MM.1S (cell line): ENCODE measurements around the gene NUDC.

Source experiments
- DNase-seq: peaks from one replicate; pipeline ENCODE4 v3.0.0-alpha.2; 2015
- H2AFZ ChIP-seq: fragments of 300-600 bp; sonication (generic); 2 replicates; pipeline ENCODE4 v1.6.0; 2016; ENCODE audit warnings: antibody characterized with exemption, low read length
- H3F3A ChIP-seq: fragments of 300-600 bp; sonication (generic); 2 replicates; pipeline ENCODE4 v1.6.1; 2016; ENCODE audit warnings: mild to moderate bottlenecking, antibody characterized with exemption, low read length, moderate library complexity, mixed read lengths; ENCODE audit not compliant: insufficient read depth
- H3K27ac ChIP-seq: fragments of 300-600 bp; sonication (generic); 2 replicates; pipeline ENCODE4 v1.5.1; 2016; ENCODE audit warnings: mild to moderate bottlenecking, low read length
- H3K27me3 ChIP-seq: fragments of 300-600 bp; sonication (generic); replicated peaks from 2 replicates; pipeline ENCODE4 v1.6.0; 2016; ENCODE audit warnings: low read length; ENCODE audit not compliant: insufficient read depth
- H3K36me3 ChIP-seq: fragments of 300-600 bp; sonication (generic); replicated peaks from 2 replicates; pipeline ENCODE4 v1.6.1; 2016; ENCODE audit warnings: mild to moderate bottlenecking, low read length, mixed read lengths; ENCODE audit not compliant: insufficient read depth
- H3K4me1 ChIP-seq: fragments of 300-600 bp; sonication (generic); 2 replicates; pipeline ENCODE4 v1.6.1; 2016; ENCODE audit warnings: low read length, mixed read lengths
- H3K4me2 ChIP-seq: fragments of 300-600 bp; sonication (generic); 2 replicates; pipeline ENCODE4 v1.6.0; 2016; ENCODE audit warnings: low read depth, low read length
- H3K4me3 ChIP-seq: fragments of 300-600 bp; sonication (generic); 2 replicates; pipeline ENCODE4 v1.5.1; 2016; ENCODE audit warnings: low read length, mixed read lengths
- H3K79me2 ChIP-seq: fragments of 300-600 bp; sonication (generic); 2 replicates; pipeline ENCODE4 v1.6.1; 2016; ENCODE audit warnings: mixed run types, low read length, mixed read lengths
- H3K9ac ChIP-seq: fragments of 300-600 bp; sonication (generic); 2 replicates; pipeline ENCODE4 v1.6.1; 2016; ENCODE audit warnings: low read length, mixed read lengths
- H3K9me2 ChIP-seq: fragments of 300-600 bp; sonication (generic); replicated peaks from 2 replicates; pipeline ENCODE4 v1.6.1; 2016; ENCODE audit warnings: mild to moderate bottlenecking, low read length, mixed read lengths; ENCODE audit not compliant: insufficient read depth
- H3K9me3 ChIP-seq: fragments of 300-600 bp; sonication (generic); replicated peaks from 2 replicates; pipeline ENCODE4 v1.6.1; 2016; ENCODE audit warnings: mild to moderate bottlenecking, low read length, mixed read lengths; ENCODE audit not compliant: insufficient read depth
- H4K20me1 ChIP-seq: fragments of 300-600 bp; sonication (generic); 2 replicates; pipeline ENCODE4 v1.6.1; 2016; ENCODE audit warnings: mild to moderate bottlenecking, low read length, moderate library complexity, mixed read lengths; ENCODE audit not compliant: insufficient read depth
- EZH2 ChIP-seq: fragments of 300-600 bp; sonication (generic); optimal IDR thresholded peaks from 2 replicates; pipeline ENCODE3; 2017; ENCODE audit warnings: low read depth, mild to moderate bottlenecking, antibody characterized with exemption, low read length, mixed read lengths
- EZH2phosphoT487 ChIP-seq: fragments of 300-600 bp; sonication (generic); IDR thresholded peaks from 2 replicates; pipeline ENCODE4 v1.6.1; 2018; ENCODE audit warnings: antibody characterized with exemption, low read length
- TF ChIP-seq, protein P1 (sequence below): fragments of 300-600 bp; sonication (generic); IDR thresholded peaks from 2 replicates; pipeline ENCODE4 v1.5.1; 2016; ENCODE audit warnings: antibody characterized with exemption, low read length, mixed read lengths

NUDC gene

DNA sequence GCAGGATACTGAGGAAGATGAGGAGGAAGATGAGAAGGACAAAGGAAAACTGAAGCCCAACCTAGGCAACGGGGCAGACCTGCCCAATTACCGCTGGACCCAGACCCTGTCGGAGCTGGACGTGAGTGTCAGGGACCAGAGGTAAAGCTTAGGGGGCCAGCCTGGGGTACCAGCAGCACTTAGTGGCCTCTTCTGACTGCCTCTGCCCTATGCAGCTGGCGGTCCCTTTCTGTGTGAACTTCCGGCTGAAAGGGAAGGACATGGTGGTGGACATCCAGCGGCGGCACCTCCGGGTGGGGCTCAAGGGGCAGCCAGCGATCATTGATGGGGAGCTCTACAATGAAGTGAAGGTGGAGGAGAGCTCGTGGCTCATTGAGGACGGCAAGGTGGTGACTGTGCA, 21.1 kb downstream of the NUDC start:
- no peak overlapping the region for H3K9ac ChIP-seq
- no peak overlapping the region for H3K4me3 ChIP-seq
- no peak overlapping the region for H3K4me2 ChIP-seq
- H3K9me3 ChIP-seq, result no peaks in the 10 kb centered on the region
- no peaks in the 10 kb centered on the region for H3K27me3 ChIP-seq
- H3K4me1 ChIP-seq, result no peaks in the 10 kb centered on the region
- no peaks in the 10 kb centered on the region for H3K9me2 ChIP-seq
- H3K27ac ChIP-seq, result no peak overlapping the region
- no peak overlapping the region for H2AFZ ChIP-seq
- H3K79me2 ChIP-seq, result peaks cover 22% of the 10 kb centered on the region
- H4K20me1 ChIP-seq, result no peaks in the 10 kb centered on the region
- H3F3A ChIP-seq, result no peaks in the 10 kb centered on the region
- TF ChIP-seq EZH2, result no peak
- TF ChIP-seq, protein P1, sequence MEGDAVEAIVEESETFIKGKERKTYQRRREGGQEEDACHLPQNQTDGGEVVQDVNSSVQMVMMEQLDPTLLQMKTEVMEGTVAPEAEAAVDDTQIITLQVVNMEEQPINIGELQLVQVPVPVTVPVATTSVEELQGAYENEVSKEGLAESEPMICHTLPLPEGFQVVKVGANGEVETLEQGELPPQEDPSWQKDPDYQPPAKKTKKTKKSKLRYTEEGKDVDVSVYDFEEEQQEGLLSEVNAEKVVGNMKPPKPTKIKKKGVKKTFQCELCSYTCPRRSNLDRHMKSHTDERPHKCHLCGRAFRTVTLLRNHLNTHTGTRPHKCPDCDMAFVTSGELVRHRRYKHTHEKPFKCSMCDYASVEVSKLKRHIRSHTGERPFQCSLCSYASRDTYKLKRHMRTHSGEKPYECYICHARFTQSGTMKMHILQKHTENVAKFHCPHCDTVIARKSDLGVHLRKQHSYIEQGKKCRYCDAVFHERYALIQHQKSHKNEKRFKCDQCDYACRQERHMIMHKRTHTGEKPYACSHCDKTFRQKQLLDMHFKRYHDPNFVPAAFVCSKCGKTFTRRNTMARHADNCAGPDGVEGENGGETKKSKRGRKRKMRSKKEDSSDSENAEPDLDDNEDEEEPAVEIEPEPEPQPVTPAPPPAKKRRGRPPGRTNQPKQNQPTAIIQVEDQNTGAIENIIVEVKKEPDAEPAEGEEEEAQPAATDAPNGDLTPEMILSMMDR, result no peak
- no peak for TF ChIP-seq EZH2phosphoT487
- H3K36me3 ChIP-seq, result no peaks in the 10 kb centered on the region
- no peak for DNase-seq

GRCh38 chr1:26945138-26945537, 23.6 kb downstream of the NUDC start:
- no peak overlapping the region for H3K27ac ChIP-seq
- DNase-seq, result no peak
- no peak overlapping the region for H3K9ac ChIP-seq
- no peaks in the 10 kb centered on the region for H3K27me3 ChIP-seq
- H3K4me2 ChIP-seq, result no peak overlapping the region
- H3K4me3 ChIP-seq, result no peak overlapping the region
- H3K36me3 ChIP-seq, result no peaks in the 10 kb centered on the region
- H3F3A ChIP-seq, result 0 out of 2 replicates have a peak, but pooled peaks cover 2% of the 10 kb centered on the region
- no peaks in the 10 kb centered on the region for H3K9me3 ChIP-seq
- no peaks in the 10 kb centered on the region for H3K9me2 ChIP-seq
- no peaks in the 10 kb centered on the region for H3K79me2 ChIP-seq
- H3K4me1 ChIP-seq, result no peaks in the 10 kb centered on the region
- TF ChIP-seq EZH2 (no peak), EZH2phosphoT487 (no peak)
- TF ChIP-seq, protein P1, result no peak
- no peak overlapping the region for H2AFZ ChIP-seq
- no peaks in the 10 kb centered on the region for H4K20me1 ChIP-seq

DNA sequence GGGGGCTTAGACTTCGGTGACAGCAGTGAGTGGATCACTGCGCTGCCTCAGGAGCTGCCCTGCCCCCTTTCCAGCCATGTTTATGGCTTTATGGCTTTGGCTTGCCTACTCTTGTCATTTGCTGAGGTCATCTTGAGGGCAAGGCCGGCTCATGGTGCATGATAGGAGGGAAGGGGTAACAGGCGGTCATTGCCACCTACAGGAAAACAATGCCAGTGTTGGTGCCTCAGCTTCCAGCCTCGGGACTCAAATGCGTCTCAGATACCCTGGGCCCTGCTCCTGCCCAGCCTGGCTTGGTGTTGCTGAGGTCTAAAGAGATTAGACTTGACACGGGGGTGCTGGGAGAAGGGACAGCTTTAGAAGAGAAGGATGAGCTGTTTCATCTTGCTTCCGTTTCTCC, 24.2 kb downstream of the NUDC start:
- TF ChIP-seq EZH2phosphoT487, result no peak
- TF ChIP-seq, protein P1, result no peak
- Histone ChIP-seq H3F3A (0 out of 2 replicates have a peak, but pooled peaks cover 2% of the 10 kb centered on the region), H3K4me3 (no peak overlapping the region), H3K9me3 (no peaks in the 10 kb centered on the region), H3K9ac (no peak overlapping the region), H4K20me1 (no peaks in the 10 kb centered on the region), H3K27me3 (no peaks in the 10 kb centered on the region), H3K4me2 (no peak overlapping the region), H3K27ac (no peak overlapping the region), H2AFZ (no peak overlapping the region), H3K4me1 (no peaks in the 10 kb centered on the region), H3K36me3 (no peaks in the 10 kb centered on the region), H3K79me2 (no peaks in the 10 kb centered on the region), H3K9me2 (no peaks in the 10 kb centered on the region)
- no peak for DNase-seq
